ENCODE measurements around the gene MUL1. TPM values are rescaled to one million over a fixed set of nuclear protein-coding genes. Genes with fewer than 3 reads are reported as not detected.
A peak's percentile ranks its signal among the peaks of the same experiment; 100 is the strongest.

The MUL1 gene
- polyA plus RNA-seq, 1 of the 3 experiments (the other 2 are of a cell fraction) = 22.8 TPM

DNA sequence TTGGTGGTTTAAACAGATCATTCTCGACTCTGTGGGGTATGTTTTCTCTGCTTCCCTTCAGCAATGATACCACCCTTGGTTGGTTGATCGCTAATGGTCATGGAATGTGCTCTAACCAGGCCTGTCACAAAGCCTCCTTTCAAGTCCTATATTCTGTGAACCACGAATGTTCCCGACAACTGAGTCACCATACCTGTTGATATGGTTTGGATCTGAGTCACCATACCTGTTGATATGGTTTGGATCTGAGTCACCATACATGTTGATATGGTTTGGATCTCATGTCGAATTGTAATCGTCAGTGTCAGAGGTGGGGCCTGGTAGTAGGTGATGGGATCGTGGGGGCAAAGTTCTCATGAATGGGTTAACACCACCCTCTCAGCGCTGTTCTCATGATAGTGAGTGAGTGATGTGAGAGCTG, 11.7 kb downstream of the MUL1 start:
- H3K27me3 ChIP-seq (ENCODE audit: insufficient read depth) = no peaks in the 10 kb centered on the region
- 58% methylated on average over 7 of the region's 8 CpGs for WGBS (ENCODE audit: low lambda C conversion rate)
- TF ChIP-seq, protein P1, sequence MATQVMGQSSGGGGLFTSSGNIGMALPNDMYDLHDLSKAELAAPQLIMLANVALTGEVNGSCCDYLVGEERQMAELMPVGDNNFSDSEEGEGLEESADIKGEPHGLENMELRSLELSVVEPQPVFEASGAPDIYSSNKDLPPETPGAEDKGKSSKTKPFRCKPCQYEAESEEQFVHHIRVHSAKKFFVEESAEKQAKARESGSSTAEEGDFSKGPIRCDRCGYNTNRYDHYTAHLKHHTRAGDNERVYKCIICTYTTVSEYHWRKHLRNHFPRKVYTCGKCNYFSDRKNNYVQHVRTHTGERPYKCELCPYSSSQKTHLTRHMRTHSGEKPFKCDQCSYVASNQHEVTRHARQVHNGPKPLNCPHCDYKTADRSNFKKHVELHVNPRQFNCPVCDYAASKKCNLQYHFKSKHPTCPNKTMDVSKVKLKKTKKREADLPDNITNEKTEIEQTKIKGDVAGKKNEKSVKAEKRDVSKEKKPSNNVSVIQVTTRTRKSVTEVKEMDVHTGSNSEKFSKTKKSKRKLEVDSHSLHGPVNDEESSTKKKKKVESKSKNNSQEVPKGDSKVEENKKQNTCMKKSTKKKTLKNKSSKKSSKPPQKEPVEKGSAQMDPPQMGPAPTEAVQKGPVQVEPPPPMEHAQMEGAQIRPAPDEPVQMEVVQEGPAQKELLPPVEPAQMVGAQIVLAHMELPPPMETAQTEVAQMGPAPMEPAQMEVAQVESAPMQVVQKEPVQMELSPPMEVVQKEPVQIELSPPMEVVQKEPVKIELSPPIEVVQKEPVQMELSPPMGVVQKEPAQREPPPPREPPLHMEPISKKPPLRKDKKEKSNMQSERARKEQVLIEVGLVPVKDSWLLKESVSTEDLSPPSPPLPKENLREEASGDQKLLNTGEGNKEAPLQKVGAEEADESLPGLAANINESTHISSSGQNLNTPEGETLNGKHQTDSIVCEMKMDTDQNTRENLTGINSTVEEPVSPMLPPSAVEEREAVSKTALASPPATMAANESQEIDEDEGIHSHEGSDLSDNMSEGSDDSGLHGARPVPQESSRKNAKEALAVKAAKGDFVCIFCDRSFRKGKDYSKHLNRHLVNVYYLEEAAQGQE (IDR thresholded peaks at IDR 0.05; ENCODE audit: low read depth, low read length) = no peak
- TF ChIP-seq JUND (IDR thresholded peaks at IDR 0.05) (peak; percentile 88), FOXJ3 (CRISPR knock-in tag; IDR thresholded peaks at IDR 0.05) (no peak), TCF12 (IDR thresholded peaks at IDR 0.05) (peak; percentile 68), FOXM1 (IDR thresholded peaks at IDR 0.05; ENCODE audit: low read depth) (no peak), TAF1 (IDR thresholded peaks at IDR 0.05; ENCODE audit: borderline replicate concordance, low read depth, low read length) (no peak), TEAD4 (IDR thresholded peaks at IDR 0.05; ENCODE audit: borderline replicate concordance, insufficient read depth) (0 out of 2 replicates have a peak, but pooled peaks have one; percentile 46), GATA2 (CRISPR knock-in tag; IDR thresholded peaks at IDR 0.05) (no peak), FOSL2 (IDR thresholded peaks at IDR 0.05; ENCODE audit: borderline replicate concordance, low read depth) (peak; percentile 89), SIN3A (IDR thresholded peaks at IDR 0.05; ENCODE audit: borderline replicate concordance, low read depth, low read length) (no peak), MEF2A (IDR thresholded peaks at IDR 0.05; ENCODE audit: borderline replicate concordance, low read depth) (no peak), RXRA (IDR thresholded peaks at IDR 0.05; ENCODE audit: borderline replicate concordance, low read depth) (peak; percentile 36; the same call in 1 of the 2 replicates), RFX5 (IDR thresholded peaks at IDR 0.05; ENCODE audit: low read length) (no peak), CHD2 (IDR thresholded peaks at IDR 0.05; ENCODE audit: low read length, partially characterized antibody) (no peak), RAD21 (IDR thresholded peaks at IDR 0.05; ENCODE audit: low read length) (no peak), SMC3 (IDR thresholded peaks at IDR 0.05; ENCODE audit: low read depth, low read length) (no peak), ELF1 (IDR thresholded peaks at IDR 0.05) (no peak), NFIC (IDR thresholded peaks at IDR 0.05; ENCODE audit: borderline replicate concordance) (no peak; the same call in 1 of the 2 replicates), EP300 (IDR thresholded peaks at IDR 0.05; ENCODE audit: borderline replicate concordance in 1 of 2, low read depth in 1 of 2, low read length in 1 of 2) (peak in 1 of 2 experiments; percentile 71; a peak in 1 of 4 replicates), NRF1 (IDR thresholded peaks at IDR 0.05; ENCODE audit: low read depth, low read length) (no peak), EZH2phosphoT487 (IDR thresholded peaks at IDR 0.05; ENCODE audit: borderline replicate concordance, low read depth) (no peak)
- TF ChIP-seq, protein P2, sequence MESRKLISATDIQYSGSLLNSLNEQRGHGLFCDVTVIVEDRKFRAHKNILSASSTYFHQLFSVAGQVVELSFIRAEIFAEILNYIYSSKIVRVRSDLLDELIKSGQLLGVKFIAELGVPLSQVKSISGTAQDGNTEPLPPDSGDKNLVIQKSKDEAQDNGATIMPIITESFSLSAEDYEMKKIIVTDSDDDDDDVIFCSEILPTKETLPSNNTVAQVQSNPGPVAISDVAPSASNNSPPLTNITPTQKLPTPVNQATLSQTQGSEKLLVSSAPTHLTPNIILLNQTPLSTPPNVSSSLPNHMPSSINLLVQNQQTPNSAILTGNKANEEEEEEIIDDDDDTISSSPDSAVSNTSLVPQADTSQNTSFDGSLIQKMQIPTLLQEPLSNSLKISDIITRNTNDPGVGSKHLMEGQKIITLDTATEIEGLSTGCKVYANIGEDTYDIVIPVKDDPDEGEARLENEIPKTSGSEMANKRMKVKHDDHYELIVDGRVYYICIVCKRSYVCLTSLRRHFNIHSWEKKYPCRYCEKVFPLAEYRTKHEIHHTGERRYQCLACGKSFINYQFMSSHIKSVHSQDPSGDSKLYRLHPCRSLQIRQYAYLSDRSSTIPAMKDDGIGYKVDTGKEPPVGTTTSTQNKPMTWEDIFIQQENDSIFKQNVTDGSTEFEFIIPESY (IDR thresholded peaks at IDR 0.05; ENCODE audit: borderline replicate concordance, low read depth) = 0 out of 2 replicates have a peak, but pooled peaks have one; percentile 12
- TF ChIP-seq, protein P3, sequence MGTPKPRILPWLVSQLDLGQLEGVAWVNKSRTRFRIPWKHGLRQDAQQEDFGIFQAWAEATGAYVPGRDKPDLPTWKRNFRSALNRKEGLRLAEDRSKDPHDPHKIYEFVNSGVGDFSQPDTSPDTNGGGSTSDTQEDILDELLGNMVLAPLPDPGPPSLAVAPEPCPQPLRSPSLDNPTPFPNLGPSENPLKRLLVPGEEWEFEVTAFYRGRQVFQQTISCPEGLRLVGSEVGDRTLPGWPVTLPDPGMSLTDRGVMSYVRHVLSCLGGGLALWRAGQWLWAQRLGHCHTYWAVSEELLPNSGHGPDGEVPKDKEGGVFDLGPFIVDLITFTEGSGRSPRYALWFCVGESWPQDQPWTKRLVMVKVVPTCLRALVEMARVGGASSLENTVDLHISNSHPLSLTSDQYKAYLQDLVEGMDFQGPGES (IDR thresholded peaks at IDR 0.05; ENCODE audit: low read depth, low read length) = no peak
- TF ChIP-seq, protein P4, sequence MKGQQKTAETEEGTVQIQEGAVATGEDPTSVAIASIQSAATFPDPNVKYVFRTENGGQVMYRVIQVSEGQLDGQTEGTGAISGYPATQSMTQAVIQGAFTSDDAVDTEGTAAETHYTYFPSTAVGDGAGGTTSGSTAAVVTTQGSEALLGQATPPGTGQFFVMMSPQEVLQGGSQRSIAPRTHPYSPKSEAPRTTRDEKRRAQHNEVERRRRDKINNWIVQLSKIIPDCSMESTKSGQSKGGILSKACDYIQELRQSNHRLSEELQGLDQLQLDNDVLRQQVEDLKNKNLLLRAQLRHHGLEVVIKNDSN (IDR thresholded peaks at IDR 0.05; ENCODE audit: borderline replicate concordance, low read depth) = no peak
- TF ChIP-seq, protein P5, sequence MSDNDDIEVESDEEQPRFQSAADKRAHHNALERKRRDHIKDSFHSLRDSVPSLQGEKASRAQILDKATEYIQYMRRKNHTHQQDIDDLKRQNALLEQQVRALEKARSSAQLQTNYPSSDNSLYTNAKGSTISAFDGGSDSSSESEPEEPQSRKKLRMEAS (IDR thresholded peaks at IDR 0.05; ENCODE audit: low read depth) = peak; percentile 48; the same call in 1 of the 2 replicates
- TF ChIP-seq, protein P6, sequence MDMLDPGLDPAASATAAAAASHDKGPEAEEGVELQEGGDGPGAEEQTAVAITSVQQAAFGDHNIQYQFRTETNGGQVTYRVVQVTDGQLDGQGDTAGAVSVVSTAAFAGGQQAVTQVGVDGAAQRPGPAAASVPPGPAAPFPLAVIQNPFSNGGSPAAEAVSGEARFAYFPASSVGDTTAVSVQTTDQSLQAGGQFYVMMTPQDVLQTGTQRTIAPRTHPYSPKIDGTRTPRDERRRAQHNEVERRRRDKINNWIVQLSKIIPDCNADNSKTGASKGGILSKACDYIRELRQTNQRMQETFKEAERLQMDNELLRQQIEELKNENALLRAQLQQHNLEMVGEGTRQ (IDR thresholded peaks at IDR 0.05; ENCODE audit: borderline replicate concordance, low read depth, low read length) = no peak

More for the DNA sequence above, 11.7 kb downstream of the MUL1 start:
- ChIA-PET POLR2A (no interaction called here), CTCF (interaction anchor here (1.0 to 14.4 kb wide), 6 partner anchors 12 to 520 kb away, joined by 3 to 286 read pairs (median 28); partner anchors contain the start of gene CAMK2N1)
- Histone ChIP-seq H4K20me1 (ENCODE audit: insufficient read depth) (no peaks in the 10 kb centered on the region), H3K36me3 (replicated peaks in 1 of 2; ENCODE audit: control insufficient read depth in 1 of 2, insufficient read depth in 2 of 2, low read length in 1 of 2) (peaks cover 4 to 32% of the 10 kb centered on the region in 2 experiments), H2AFZ (ENCODE audit: low read depth) (no peak overlapping the region), H3K4me2 (no peak overlapping the region), H3K9me3 (no peaks in the 10 kb centered on the region), H3K27ac (ENCODE audit: low read depth in 2 of 2, low read length in 1 of 2) (0 out of 4 replicates have a peak overlapping the region, but pooled peaks of 1 of the 2 experiments have one; percentile 39), H3K4me3 (ENCODE audit: low read depth in 2 of 2, low read length in 1 of 2) (no peak overlapping the region), H3F3A (replicated peaks; ENCODE audit: insufficient read depth) (peaks cover 8% of the 10 kb centered on the region), H3K9ac (no peak overlapping the region), H3K4me1 (ENCODE audit: control insufficient read depth in 1 of 2, insufficient read depth in 2 of 2, low read depth in 1 of 2, low read length in 1 of 2) (peaks cover 11 to 16% of the 10 kb centered on the region in 2 experiments; a peak in 3 of 4 replicates), H3K9me2 (no peaks in the 10 kb centered on the region), H3K79me2 (ENCODE audit: insufficient read depth) (no peaks in the 10 kb centered on the region)
- peak; percentile 6 for DNase-seq

All from SK-N-SH (cell line).